Breast epithelium (tissue), 4 donors: Measurements from ENCODE around the gene CFAP97D2. TPM values are rescaled to one million over a fixed set of nuclear protein-coding genes. Genes with fewer than 3 reads are reported as not detected.
"Not testable (repeated sequence)": the region's sequence is repeated elsewhere in the genome, so short reads cannot be mapped to it uniquely, and the experiment has no call there.

ENCODE experiments used
- DNase-seq, 2 donors: peaks; one replicate each; pipeline ENCODE4 v3.0.0-alpha.2; 2019; ENCODE audit warnings: low spot score in 2 of 2
- H3K27ac ChIP-seq, 2 donors: fragments of 200-600 bp; sonication (generic) in 1 of 2; one replicate each; pipeline ENCODE4 v1.5.1; 2016 to 2019; ENCODE audit warnings: mild to moderate bottlenecking in 1 of 2
- H3K27me3 ChIP-seq, 2 donors: fragments of 200-600 bp; sonication (generic) in 1 of 2; one replicate each; pipeline versions ENCODE4 v1.5.1 to v1.6.0; 2017 to 2019; ENCODE audit warnings: control low read depth in 1 of 2, mild to moderate bottlenecking in 1 of 2
- H3K36me3 ChIP-seq: fragments of 200-600 bp; one replicate; pipeline ENCODE4 v1.5.1; 2019
- H3K4me1 ChIP-seq, 2 donors: fragments of 200-600 bp; sonication (generic); one replicate each; pipeline ENCODE4 v1.5.1; 2016 to 2019; ENCODE audit warnings: control low read depth in 1 of 2
- H3K4me3 ChIP-seq, 3 donors: fragments of 200-600 bp; sonication (generic); 1 replicate in 2 of 3; 2 replicates in 1 of 3; pipeline ENCODE4 v1.5.1; 2016 to 2019; ENCODE audit warnings: mild to moderate bottlenecking in 3 of 3, moderate library complexity in 2 of 3
- H3K9me3 ChIP-seq, 2 donors: fragments of 200-600 bp; sonication (generic) in 1 of 2; one replicate each; pipeline ENCODE4 v1.5.1; 2016 to 2019; ENCODE audit warnings: control low read depth in 1 of 2
- POLR2A ChIP-seq: fragments of 450-650 bp; IDR thresholded peaks from one replicate; pipeline ENCODE4 v1.6.1; 2016; ENCODE audit warnings: antibody characterized with exemption, mild to moderate bottlenecking, moderate library complexity
- POLR2AphosphoS5 ChIP-seq, 3 donors: sonication (generic); formaldehyde crosslinking; IDR thresholded peaks; one replicate each; pipeline ENCODE4 v1.6.1; 2017; ENCODE audit warnings: antibody characterized with exemption in 3 of 3
- intact Hi-C: fragments of 100-400 bp; cut with DNase I; formaldehyde crosslinking; loops from one replicate; pipeline ENCODE4 v1.15.1; 2023; ENCODE audit warnings: low total_unique reads
- total RNA-seq, 3 donors: library from RNA; depleted of rRNA; stranded (reverse); fragments of >200 nt; gene quantifications; one replicate each; pipeline ENCODE4 v1.1.0, GENCODE V29; 2016
- TF ChIP-seq, protein P1 (sequence below), 3 donors: fragments of 450-650 bp; IDR thresholded peaks; one replicate each; pipeline ENCODE4 v1.5.1; 2016 to 2017; ENCODE audit warnings: antibody characterized with exemption in 3 of 3, mild to moderate bottlenecking in 3 of 3, moderate library complexity in 3 of 3

Gene CFAP97D2
- total RNA-seq, 3 donors from 2014 or later, result not detected

GRCh38 chr13:114196629-114197028 is 17.6 kb downstream of the CFAP97D2 start:
- DNase-seq, result no peak
- H3K4me3 ChIP-seq, result no peak overlapping the region
- intact Hi-C loops, result no loop called here
- no peaks in the 10 kb centered on the region for H3K36me3 ChIP-seq
- no peaks in the 10 kb centered on the region for H3K27me3 ChIP-seq
- no peaks in the 10 kb centered on the region for H3K9me3 ChIP-seq
- H3K4me1 ChIP-seq, result no peaks in the 10 kb centered on the region
- H3K27ac ChIP-seq, result no peak overlapping the region
- TF ChIP-seq, protein P1, sequence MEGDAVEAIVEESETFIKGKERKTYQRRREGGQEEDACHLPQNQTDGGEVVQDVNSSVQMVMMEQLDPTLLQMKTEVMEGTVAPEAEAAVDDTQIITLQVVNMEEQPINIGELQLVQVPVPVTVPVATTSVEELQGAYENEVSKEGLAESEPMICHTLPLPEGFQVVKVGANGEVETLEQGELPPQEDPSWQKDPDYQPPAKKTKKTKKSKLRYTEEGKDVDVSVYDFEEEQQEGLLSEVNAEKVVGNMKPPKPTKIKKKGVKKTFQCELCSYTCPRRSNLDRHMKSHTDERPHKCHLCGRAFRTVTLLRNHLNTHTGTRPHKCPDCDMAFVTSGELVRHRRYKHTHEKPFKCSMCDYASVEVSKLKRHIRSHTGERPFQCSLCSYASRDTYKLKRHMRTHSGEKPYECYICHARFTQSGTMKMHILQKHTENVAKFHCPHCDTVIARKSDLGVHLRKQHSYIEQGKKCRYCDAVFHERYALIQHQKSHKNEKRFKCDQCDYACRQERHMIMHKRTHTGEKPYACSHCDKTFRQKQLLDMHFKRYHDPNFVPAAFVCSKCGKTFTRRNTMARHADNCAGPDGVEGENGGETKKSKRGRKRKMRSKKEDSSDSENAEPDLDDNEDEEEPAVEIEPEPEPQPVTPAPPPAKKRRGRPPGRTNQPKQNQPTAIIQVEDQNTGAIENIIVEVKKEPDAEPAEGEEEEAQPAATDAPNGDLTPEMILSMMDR (IDR thresholded peaks at IDR 0.05), result no peak
- no peak for TF ChIP-seq POLR2AphosphoS5 (IDR thresholded peaks at IDR 0.05)

GRCh38 chr13:114198556-114198955 is 19.5 kb downstream of the CFAP97D2 start:
- no peak overlapping the region for H3K27ac ChIP-seq

GRCh38 chr13:114199526-114199925 is 20.5 kb downstream of the CFAP97D2 start:
- H3K36me3 ChIP-seq, H3K4me1 ChIP-seq, DNase-seq, H3K9me3 ChIP-seq, H3K27ac ChIP-seq, intact Hi-C loops, H3K27me3 ChIP-seq: not testable (repeated sequence)
- H3K4me3 ChIP-seq, result peak overlapping the region in 1 of 3 donors; percentile 54

More at GRCh38 chr13:114198556-114198955, 19.5 kb downstream of the CFAP97D2 start:
- H3K4me3 ChIP-seq, result no peak overlapping the region
- no peaks in the 10 kb centered on the region for H3K9me3 ChIP-seq
- H3K36me3 ChIP-seq, result no peaks in the 10 kb centered on the region
- no peaks in the 10 kb centered on the region for H3K27me3 ChIP-seq
- no peak for DNase-seq
- intact Hi-C loops, result no loop called here
- no peaks in the 10 kb centered on the region for H3K4me1 ChIP-seq
- no peak for TF ChIP-seq POLR2A
- no peak for TF ChIP-seq POLR2AphosphoS5 (IDR thresholded peaks at IDR 0.05)
- TF ChIP-seq, protein P1 (IDR thresholded peaks at IDR 0.05), result no peak

DNA sequence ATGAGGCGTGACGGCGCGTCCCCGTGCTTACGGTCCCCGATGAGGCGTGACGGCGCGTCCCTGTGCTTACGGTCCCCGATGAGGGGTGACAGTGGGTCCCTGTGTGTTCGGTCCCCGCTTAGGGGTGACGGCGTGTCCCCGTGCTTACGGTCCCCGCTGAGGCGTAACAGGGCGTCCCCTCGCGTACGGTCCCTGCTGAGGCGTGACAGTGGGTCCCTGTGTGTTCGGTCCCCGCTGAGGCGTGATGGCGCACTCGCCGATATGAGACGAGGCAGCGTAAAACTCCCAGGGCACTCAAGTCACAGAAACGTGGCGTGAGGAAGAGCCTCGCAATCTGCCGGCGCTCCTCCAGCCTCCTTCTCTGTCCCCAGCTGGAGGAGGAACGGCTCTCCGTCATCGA is 20.9 kb downstream of the CFAP97D2 start:
- Histone ChIP-seq H3K27ac (no peak overlapping the region), H3K9me3 (no peaks in the 10 kb centered on the region), H3K36me3 (no peaks in the 10 kb centered on the region), H3K4me3 (peak overlapping the region in 1 of 3 donors; percentile 54), H3K4me1 (no peaks in the 10 kb centered on the region), H3K27me3 (no peaks in the 10 kb centered on the region)
- TF ChIP-seq POLR2AphosphoS5 (IDR thresholded peaks at IDR 0.05) (no peak), POLR2A (no peak)
- TF ChIP-seq, protein P1 (IDR thresholded peaks at IDR 0.05), result no peak
- intact Hi-C loops, result no loop called here
- no peak for DNase-seq

DNA sequence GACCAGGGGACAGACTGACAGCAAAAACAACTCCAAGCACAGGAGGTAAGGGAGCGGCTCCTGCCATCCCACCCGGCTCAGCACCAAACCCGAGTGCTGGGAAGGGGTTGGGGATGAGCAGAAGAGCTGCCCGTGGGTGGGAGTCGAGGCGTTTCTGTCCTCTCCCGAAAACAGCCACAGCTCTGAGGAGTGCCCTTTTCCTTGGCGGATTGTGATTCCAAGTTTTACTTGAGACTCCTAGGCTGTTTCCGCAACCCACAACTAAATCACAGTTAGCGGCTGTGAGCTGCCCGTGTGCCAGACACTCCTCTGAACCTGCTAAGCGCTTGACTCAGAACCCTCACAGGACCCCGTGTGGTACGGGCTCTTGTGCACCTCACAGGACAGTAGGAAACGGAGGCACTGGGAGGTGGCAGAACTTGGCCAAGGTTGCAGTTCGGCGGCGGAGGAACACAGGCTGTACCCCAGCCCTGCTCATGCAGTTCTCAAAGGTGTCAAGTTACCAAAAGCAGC is 21.4 kb downstream of the CFAP97D2 start:
- Histone ChIP-seq H3K9me3 (no peaks in the 10 kb centered on the region), H3K36me3 (no peaks in the 10 kb centered on the region), H3K27ac (no peak overlapping the region), H3K27me3 (no peaks in the 10 kb centered on the region), H3K4me3 (peak overlapping the region in 1 of 3 donors; percentile 54), H3K4me1 (no peaks in the 10 kb centered on the region)
- intact Hi-C loops, result no loop called here
- TF ChIP-seq, protein P1 (IDR thresholded peaks at IDR 0.05), result no peak
- TF ChIP-seq POLR2A, result no peak
- TF ChIP-seq POLR2AphosphoS5 (IDR thresholded peaks at IDR 0.05), result no peak
- DNase-seq, result no peak

- no peaks in the 10 kb centered on the region for H3K36me3 ChIP-seq
- intact Hi-C loops, result no loop called here
- H3K9me3 ChIP-seq, result peaks cover 0 to 4% of the 10 kb centered on the region in 2 donors
- no peak overlapping the region for H3K4me3 ChIP-seq
- no peak overlapping the region for H3K27ac ChIP-seq
- H3K27me3 ChIP-seq, result no peaks in the 10 kb centered on the region
- H3K4me1 ChIP-seq, result no peaks in the 10 kb centered on the region
- no peak for DNase-seq
- TF ChIP-seq, protein P1 (IDR thresholded peaks at IDR 0.05), result no peak
- TF ChIP-seq POLR2A (no peak), POLR2AphosphoS5 (IDR thresholded peaks at IDR 0.05) (no peak)
Measured at GRCh38 chr13:114202581-114202980, 23.5 kb downstream of the CFAP97D2 start.
